NCI-H1436 treated with DMSO at 0.1 percent for 48 hours (cell line): ENCODE results near the gene SASS6.

ENCODE experiments used
- DNase-seq: peaks from one replicate; lab custom pipeline; 2025; lab: John Stamatoyannopoulos, UW

SASS6 gene

GRCh38 chr1:100045206-100045605 lies 87.5 kb downstream of the SASS6 start:
- DNase-seq, result no peak

- no peak for DNase-seq
Measured at GRCh38 chr1:100039591-100039990, 93.1 kb downstream of the SASS6 start.

DNA sequence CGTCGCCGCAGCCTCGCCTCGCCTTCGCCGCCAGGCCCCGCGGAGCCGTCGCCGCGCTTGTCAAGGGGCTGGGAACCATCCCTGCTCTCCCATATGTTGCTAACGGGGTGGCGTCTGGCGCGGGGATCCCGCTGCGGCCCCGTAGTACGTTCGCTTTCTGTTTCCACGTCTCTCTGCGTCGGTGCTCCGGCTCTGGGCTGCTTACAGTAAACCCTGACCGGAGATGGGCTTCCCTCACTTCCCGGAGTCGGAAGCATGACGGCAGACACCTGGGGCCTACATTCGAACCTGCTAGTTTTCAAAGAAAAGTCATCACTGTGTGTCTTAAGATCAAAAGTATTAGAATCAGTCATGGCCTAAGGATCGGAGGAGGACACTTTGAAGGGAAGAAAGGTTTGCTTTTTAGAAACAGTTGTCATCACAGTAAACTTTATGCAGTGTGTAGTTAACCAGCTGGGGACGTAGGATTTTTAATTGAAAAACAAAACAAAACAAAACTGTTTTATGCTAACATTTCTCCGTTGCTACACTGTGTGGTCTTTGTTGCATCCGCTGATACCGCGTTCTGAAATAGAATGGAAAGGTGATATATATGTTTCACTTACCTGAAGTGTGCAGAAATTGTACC lies 94.0 kb downstream of the SASS6 start:
- no peak for DNase-seq

DNA sequence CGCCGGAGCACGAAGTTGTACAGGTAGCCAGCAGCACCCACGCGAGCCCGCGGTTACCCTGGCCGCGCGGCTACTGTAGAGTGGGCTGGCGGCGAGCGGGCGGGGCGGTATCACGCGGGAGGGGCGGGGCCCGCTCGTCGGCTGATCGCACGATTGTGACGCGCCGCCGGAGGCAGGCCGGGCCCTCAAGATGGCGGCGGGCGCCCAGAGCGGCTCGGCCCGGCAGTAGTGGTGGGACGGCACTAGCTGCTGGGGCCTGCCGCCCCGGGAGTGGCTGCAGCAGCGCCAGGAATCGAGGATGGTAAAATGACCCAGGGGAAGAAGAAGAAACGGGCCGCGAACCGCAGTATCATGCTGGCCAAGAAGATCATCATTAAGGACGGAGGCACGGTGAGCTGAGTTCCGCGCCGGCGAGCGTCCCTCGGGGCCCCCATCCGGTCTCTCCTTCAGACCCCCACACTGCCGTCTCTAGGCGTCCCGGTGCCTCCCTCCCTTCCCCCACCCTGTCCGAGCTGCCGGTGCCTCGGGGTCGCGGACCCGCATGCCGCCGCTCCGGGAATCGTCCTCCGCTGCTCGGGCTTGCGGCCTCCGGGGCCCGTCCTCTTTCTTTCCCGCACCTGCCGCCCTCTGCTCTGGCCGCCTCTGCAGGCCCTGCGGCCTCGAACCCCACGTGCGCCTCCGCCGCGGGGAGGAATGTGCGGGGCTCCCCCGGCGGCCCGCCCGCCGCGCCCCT lies 94.6 kb downstream of the SASS6 start:
- DNase-seq, result no peak

DNA sequence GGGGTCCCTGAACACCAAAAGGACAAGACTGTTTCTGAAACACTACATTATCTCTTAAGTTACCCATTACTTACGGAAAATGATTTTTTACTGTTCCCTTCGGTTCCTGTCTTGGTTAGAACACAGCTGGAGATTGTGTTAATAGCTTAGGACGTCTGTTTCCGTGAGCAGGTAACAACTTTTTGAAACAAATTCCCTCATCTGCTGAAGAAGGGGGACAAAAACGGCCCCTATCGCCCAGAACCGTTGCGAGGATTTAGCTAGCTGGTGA lies 95.1 kb downstream of the SASS6 start:
- DNase-seq, result no peak

- no peak for DNase-seq
Measured at GRCh38 chr1:100036718-100037655, 95.7 kb downstream of the SASS6 start.

- no peak for DNase-seq
Measured at GRCh38 chr1:100035214-100035613, 97.5 kb downstream of the SASS6 start.

- DNase-seq, result no peak
Measured at GRCh38 chr1:100034470-100034869, 98.3 kb downstream of the SASS6 start.
